ENCODE measurements around the gene CFAP251.

CFAP251 gene

GRCh38 chr12:121892673-121893561 is 25.5 kb upstream of the CFAP251 start:
- no peak overlapping the region for H3K4me3 Mint-ChIP-seq
- H3K27ac Mint-ChIP-seq, result no peak overlapping the region
- H3K36me3 Mint-ChIP-seq (ENCODE audit: low read depth), result peaks cover 28% of the 10 kb centered on the region
- H3K9me3 Mint-ChIP-seq, result no peaks in the 10 kb centered on the region
- no peak for DNase-seq (ENCODE audit: low spot score)
- H3K4me1 Mint-ChIP-seq (ENCODE audit: low read depth), result peaks cover 30% of the 10 kb centered on the region
- H3K27me3 Mint-ChIP-seq (ENCODE audit: low read depth), result no peaks in the 10 kb centered on the region

- DNase-seq (ENCODE audit: low spot score), result peak; percentile 34
- Mint-ChIP-seq H3K27me3 (ENCODE audit: low read depth) (no peaks in the 10 kb centered on the region), H3K27ac (peak overlapping the region; percentile 79), H3K9me3 (no peaks in the 10 kb centered on the region), H3K4me3 (peak overlapping the region; percentile 61), H3K36me3 (ENCODE audit: low read depth) (peaks cover 29% of the 10 kb centered on the region), H3K4me1 (ENCODE audit: low read depth) (peaks cover 28% of the 10 kb centered on the region)
Measured at GRCh38 chr12:121893961-121894460, 24.4 kb upstream of the CFAP251 start.

GRCh38 chr12:121894633-121895032 is 23.8 kb upstream of the CFAP251 start:
- H3K9me3 Mint-ChIP-seq, result no peaks in the 10 kb centered on the region
- no peaks in the 10 kb centered on the region for H3K27me3 Mint-ChIP-seq (ENCODE audit: low read depth)
- no peak for DNase-seq (ENCODE audit: low spot score)
- H3K4me1 Mint-ChIP-seq (ENCODE audit: low read depth), result peaks cover 27% of the 10 kb centered on the region
- H3K27ac Mint-ChIP-seq, result peak overlapping the region; percentile 80
- peaks cover 34% of the 10 kb centered on the region for H3K36me3 Mint-ChIP-seq (ENCODE audit: low read depth)
- no peak overlapping the region for H3K4me3 Mint-ChIP-seq

- no peak for DNase-seq (ENCODE audit: low spot score)
- H3K27ac Mint-ChIP-seq, result no peak overlapping the region
- peaks cover 45% of the 10 kb centered on the region for H3K36me3 Mint-ChIP-seq (ENCODE audit: low read depth)
- H3K4me1 Mint-ChIP-seq (ENCODE audit: low read depth), result peaks cover 14% of the 10 kb centered on the region
- H3K9me3 Mint-ChIP-seq, result no peaks in the 10 kb centered on the region
- no peak overlapping the region for H3K4me3 Mint-ChIP-seq
- H3K27me3 Mint-ChIP-seq (ENCODE audit: low read depth), result no peaks in the 10 kb centered on the region
Measured at GRCh38 chr12:121898287-121898686, 20.1 kb upstream of the CFAP251 start.

- Mint-ChIP-seq H3K9me3 (no peaks in the 10 kb centered on the region), H3K4me3 (no peak overlapping the region), H3K27me3 (ENCODE audit: low read depth) (no peaks in the 10 kb centered on the region), H3K4me1 (ENCODE audit: low read depth) (peaks cover 3% of the 10 kb centered on the region), H3K36me3 (ENCODE audit: low read depth) (peaks cover 48% of the 10 kb centered on the region), H3K27ac (no peak overlapping the region)
- DNase-seq (ENCODE audit: low spot score), result no peak
Measured at GRCh38 chr12:121899590-121899989, 18.8 kb upstream of the CFAP251 start.

GRCh38 chr12:121903202-121903601 is 15.2 kb upstream of the CFAP251 start:
- H3K36me3 Mint-ChIP-seq (ENCODE audit: low read depth), result peaks cover 46% of the 10 kb centered on the region
- no peaks in the 10 kb centered on the region for H3K4me1 Mint-ChIP-seq (ENCODE audit: low read depth)
- DNase-seq (ENCODE audit: low spot score), result no peak
- H3K27me3 Mint-ChIP-seq (ENCODE audit: low read depth), result no peaks in the 10 kb centered on the region
- H3K4me3 Mint-ChIP-seq, result no peak overlapping the region
- no peaks in the 10 kb centered on the region for H3K9me3 Mint-ChIP-seq
- H3K27ac Mint-ChIP-seq, result no peak overlapping the region

- H3K4me3 Mint-ChIP-seq, result no peak overlapping the region
- DNase-seq (ENCODE audit: low spot score), result no peak
- peaks cover 6% of the 10 kb centered on the region for H3K4me1 Mint-ChIP-seq (ENCODE audit: low read depth)
- H3K27me3 Mint-ChIP-seq (ENCODE audit: low read depth), result no peaks in the 10 kb centered on the region
- peaks cover 52% of the 10 kb centered on the region for H3K36me3 Mint-ChIP-seq (ENCODE audit: low read depth)
- no peaks in the 10 kb centered on the region for H3K9me3 Mint-ChIP-seq
- H3K27ac Mint-ChIP-seq, result no peak overlapping the region
Measured at GRCh38 chr12:121905746-121906145, 12.6 kb upstream of the CFAP251 start.

GRCh38 chr12:121908702-121909101 is 9.7 kb upstream of the CFAP251 start:
- H3K4me1 Mint-ChIP-seq (ENCODE audit: low read depth), result peaks cover 10% of the 10 kb centered on the region
- H3K36me3 Mint-ChIP-seq (ENCODE audit: low read depth), result peaks cover 45% of the 10 kb centered on the region

GRCh38 chr12:121911824-121912585 is 6.4 kb upstream of the CFAP251 start:
- Mint-ChIP-seq H3K27me3 (ENCODE audit: low read depth) (no peaks in the 10 kb centered on the region), H3K36me3 (ENCODE audit: low read depth) (peaks cover 42% of the 10 kb centered on the region), H3K4me1 (ENCODE audit: low read depth) (peaks cover 12% of the 10 kb centered on the region), H3K9me3 (no peaks in the 10 kb centered on the region), H3K27ac (peak overlapping the region; percentile 5), H3K4me3 (no peak overlapping the region)
- DNase-seq (ENCODE audit: low spot score), result no peak

More at GRCh38 chr12:121908702-121909101, 9.7 kb upstream of the CFAP251 start:
- DNase-seq (ENCODE audit: low spot score), result no peak
- Mint-ChIP-seq H3K27me3 (ENCODE audit: low read depth) (no peaks in the 10 kb centered on the region), H3K9me3 (no peaks in the 10 kb centered on the region), H3K4me3 (no peak overlapping the region), H3K27ac (no peak overlapping the region)

GRCh38 chr12:121915841-121916321 is 2.5 kb upstream of the CFAP251 start:
- Mint-ChIP-seq H3K27me3 (ENCODE audit: low read depth) (no peaks in the 10 kb centered on the region), H3K36me3 (ENCODE audit: low read depth) (peaks cover 32% of the 10 kb centered on the region), H3K4me3 (no peak overlapping the region), H3K4me1 (ENCODE audit: low read depth) (peaks cover 21% of the 10 kb centered on the region), H3K9me3 (no peaks in the 10 kb centered on the region), H3K27ac (peak overlapping the region; percentile 15)
- DNase-seq (ENCODE audit: low spot score), result no peak

- H3K9me3 Mint-ChIP-seq, result no peaks in the 10 kb centered on the region
- peaks cover 23% of the 10 kb centered on the region for H3K4me1 Mint-ChIP-seq (ENCODE audit: low read depth)
- no peaks in the 10 kb centered on the region for H3K27me3 Mint-ChIP-seq (ENCODE audit: low read depth)
- no peak overlapping the region for H3K4me3 Mint-ChIP-seq
- H3K36me3 Mint-ChIP-seq (ENCODE audit: low read depth), result peaks cover 28% of the 10 kb centered on the region
- H3K27ac Mint-ChIP-seq, result peak overlapping the region; percentile 85
- no peak for DNase-seq (ENCODE audit: low spot score)
Measured at GRCh38 chr12:121916719-121917118, 1.7 kb upstream of the CFAP251 start.

GRCh38 chr12:121918679-121919038 is 267 bp downstream of the CFAP251 start:
- H3K27ac Mint-ChIP-seq, result no peak overlapping the region
- peak overlapping the region; percentile 85 for H3K4me3 Mint-ChIP-seq
- H3K27me3 Mint-ChIP-seq (ENCODE audit: low read depth), result no peaks in the 10 kb centered on the region
- DNase-seq (ENCODE audit: low spot score), result no peak
- H3K36me3 Mint-ChIP-seq (ENCODE audit: low read depth), result peaks cover 21% of the 10 kb centered on the region
- no peaks in the 10 kb centered on the region for H3K9me3 Mint-ChIP-seq
- peaks cover 19% of the 10 kb centered on the region for H3K4me1 Mint-ChIP-seq (ENCODE audit: low read depth)

GRCh38 chr12:121921066-121921465 is 2.7 kb downstream of the CFAP251 start:
- H3K4me1 Mint-ChIP-seq (ENCODE audit: low read depth), result peaks cover 19% of the 10 kb centered on the region
- H3K4me3 Mint-ChIP-seq, result no peak overlapping the region
- DNase-seq (ENCODE audit: low spot score), result no peak
- H3K9me3 Mint-ChIP-seq, result no peaks in the 10 kb centered on the region
- no peaks in the 10 kb centered on the region for H3K27me3 Mint-ChIP-seq (ENCODE audit: low read depth)
- no peak overlapping the region for H3K27ac Mint-ChIP-seq
- H3K36me3 Mint-ChIP-seq (ENCODE audit: low read depth), result peaks cover 14% of the 10 kb centered on the region

- Mint-ChIP-seq H3K27me3 (ENCODE audit: low read depth) (no peaks in the 10 kb centered on the region), H3K27ac (no peak overlapping the region), H3K36me3 (ENCODE audit: low read depth) (no peaks in the 10 kb centered on the region), H3K4me3 (no peak overlapping the region), H3K4me1 (ENCODE audit: low read depth) (peaks cover 5% of the 10 kb centered on the region), H3K9me3 (no peaks in the 10 kb centered on the region)
- no peak for DNase-seq (ENCODE audit: low spot score)
Measured at GRCh38 chr12:121925358-121925695, 6.9 kb downstream of the CFAP251 start.
